Karpas-422 (cell line): ENCODE measurements around the gene MYZAP. TPM values are rescaled to one million over a fixed set of nuclear protein-coding genes. Genes with fewer than 3 reads are reported as not detected.

Experiments used
- DNase-seq: peaks from one replicate; pipeline ENCODE4 v3.0.0-alpha.2; 2015
- H2AFZ ChIP-seq: fragments of 200-600 bp; sonication (generic); 2 replicates; pipeline ENCODE4 v1.6.1; 2014; ENCODE audit warnings: antibody characterized with exemption, low read length, mixed read lengths
- H3K27ac ChIP-seq: fragments of 200-600 bp; sonication (generic); 2 replicates; pipeline ENCODE4 v1.5.1; 2014; ENCODE audit warnings: mild to moderate bottlenecking, low read length, moderate library complexity
- H3K27me3 ChIP-seq: fragments of 200-600 bp; sonication (generic); 2 replicates; pipeline ENCODE4 v1.6.1; 2014; ENCODE audit warnings: low read length, mixed read lengths
- H3K36me3 ChIP-seq: fragments of 200-600 bp; sonication (generic); 2 replicates; pipeline ENCODE4 v1.6.1; 2014; ENCODE audit warnings: low read length, mixed read lengths; ENCODE audit not compliant: insufficient read depth
- H3K4me1 ChIP-seq: fragments of 200-600 bp; sonication (generic); 2 replicates; pipeline ENCODE4 v1.6.1; 2014; ENCODE audit warnings: mild to moderate bottlenecking, low read length, mixed read lengths
- H3K4me2 ChIP-seq: fragments of 200-600 bp; sonication (generic); 2 replicates; pipeline ENCODE4 v1.6.1; 2014; ENCODE audit warnings: low read length, low read depth, mild to moderate bottlenecking; ENCODE audit not compliant: poor library complexity, severe bottlenecking
- H3K4me3 ChIP-seq: fragments of 200-600 bp; sonication (generic); 2 replicates; pipeline ENCODE4 v1.5.1; 2014; ENCODE audit warnings: mild to moderate bottlenecking, antibody characterized with exemption, low read length, mixed read lengths
- H3K79me2 ChIP-seq: fragments of 200-600 bp; sonication (generic); 2 replicates; pipeline ENCODE4 v1.6.1; 2014; ENCODE audit warnings: mild to moderate bottlenecking, low read length, mixed read lengths
- H3K9ac ChIP-seq: fragments of 200-600 bp; sonication (generic); 2 replicates; pipeline ENCODE4 v1.6.0; 2014; ENCODE audit warnings: low read length
- H3K9me2 ChIP-seq: fragments of 200-600 bp; sonication (generic), shearing (Covaris generic); replicated peaks from 2 replicates; pipeline ENCODE4 v1.6.0; 2014; ENCODE audit warnings: mild to moderate bottlenecking, low read length, moderate library complexity; ENCODE audit not compliant: insufficient read depth
- H3K9me3 ChIP-seq: fragments of 300-700, 200-600 bp; sonication (generic); 2 replicates; pipeline ENCODE4 v1.6.1; 2014; ENCODE audit warnings: low read length, mixed read lengths
- H4K20me1 ChIP-seq: fragments of 200-600 bp; sonication (generic); 2 replicates; pipeline ENCODE4 v1.6.1; 2014; ENCODE audit warnings: mild to moderate bottlenecking, antibody characterized with exemption, low read length, low read depth; ENCODE audit not compliant: insufficient read depth
- total RNA-seq: library from RNA; depleted of rRNA; stranded (reverse); fragments of >200 nt; shearing (Covaris generic); gene quantifications from 2 replicates; pipeline ENCODE4 v1.2.3, GENCODE V29; 2014; ENCODE audit warnings: low replicate concordance

MYZAP gene
- total RNA-seq, 1 experiment from 2014 or later, result not detected

GRCh38 chr15:57625703-57626448 is 34.2 kb downstream of the MYZAP start:
- Histone ChIP-seq H3K4me1 (no peaks in the 10 kb centered on the region), H3K27ac (no peak overlapping the region), H2AFZ (no peak overlapping the region), H4K20me1 (no peaks in the 10 kb centered on the region), H3K4me2 (no peak overlapping the region), H3K9me2 (no peaks in the 10 kb centered on the region), H3K36me3 (no peaks in the 10 kb centered on the region), H3K79me2 (no peaks in the 10 kb centered on the region), H3K9me3 (no peaks in the 10 kb centered on the region), H3K27me3 (no peaks in the 10 kb centered on the region), H3K4me3 (no peak overlapping the region), H3K9ac (no peak overlapping the region)
- no peak for DNase-seq

- no peaks in the 10 kb centered on the region for H3K9me3 ChIP-seq
- no peak overlapping the region for H3K9ac ChIP-seq
- no peak overlapping the region for H3K4me2 ChIP-seq
- H3K36me3 ChIP-seq, result no peaks in the 10 kb centered on the region
- DNase-seq, result no peak
- no peaks in the 10 kb centered on the region for H4K20me1 ChIP-seq
- H3K27me3 ChIP-seq, result no peaks in the 10 kb centered on the region
- no peaks in the 10 kb centered on the region for H3K9me2 ChIP-seq
- no peak overlapping the region for H2AFZ ChIP-seq
- H3K27ac ChIP-seq, result no peak overlapping the region
- no peak overlapping the region for H3K4me3 ChIP-seq
- no peaks in the 10 kb centered on the region for H3K4me1 ChIP-seq
- no peaks in the 10 kb centered on the region for H3K79me2 ChIP-seq
Measured at GRCh38 chr15:57626713-57627440, 35.2 kb downstream of the MYZAP start.

GRCh38 chr15:57631386-57632110 is 39.8 kb downstream of the MYZAP start:
- Histone ChIP-seq H3K4me2 (no peak overlapping the region), H3K36me3 (no peaks in the 10 kb centered on the region), H3K27ac (no peak overlapping the region), H3K4me3 (no peak overlapping the region), H3K4me1 (no peaks in the 10 kb centered on the region), H3K9ac (no peak overlapping the region), H4K20me1 (no peaks in the 10 kb centered on the region), H3K9me3 (no peaks in the 10 kb centered on the region), H3K9me2 (no peaks in the 10 kb centered on the region), H3K79me2 (no peaks in the 10 kb centered on the region), H2AFZ (no peak overlapping the region), H3K27me3 (no peaks in the 10 kb centered on the region)
- no peak for DNase-seq

GRCh38 chr15:57634290-57634689 is 42.6 kb downstream of the MYZAP start:
- no peak overlapping the region for H3K4me2 ChIP-seq
- no peaks in the 10 kb centered on the region for H4K20me1 ChIP-seq
- H3K4me3 ChIP-seq, result no peak overlapping the region
- H2AFZ ChIP-seq, result no peak overlapping the region
- no peaks in the 10 kb centered on the region for H3K9me2 ChIP-seq
- no peaks in the 10 kb centered on the region for H3K79me2 ChIP-seq
- no peaks in the 10 kb centered on the region for H3K27me3 ChIP-seq
- H3K27ac ChIP-seq, result no peak overlapping the region
- DNase-seq, result no peak
- no peak overlapping the region for H3K9ac ChIP-seq
- H3K9me3 ChIP-seq, result no peaks in the 10 kb centered on the region
- H3K36me3 ChIP-seq, result no peaks in the 10 kb centered on the region
- H3K4me1 ChIP-seq, result no peaks in the 10 kb centered on the region

GRCh38 chr15:57635300-57635909 is 43.7 kb downstream of the MYZAP start:
- Histone ChIP-seq H3K4me2 (no peak overlapping the region), H3K4me3 (no peak overlapping the region), H3K36me3 (no peaks in the 10 kb centered on the region), H4K20me1 (no peaks in the 10 kb centered on the region), H3K27me3 (no peaks in the 10 kb centered on the region), H3K4me1 (no peaks in the 10 kb centered on the region), H3K27ac (no peak overlapping the region), H3K79me2 (no peaks in the 10 kb centered on the region), H3K9me2 (no peaks in the 10 kb centered on the region), H3K9ac (no peak overlapping the region), H3K9me3 (no peaks in the 10 kb centered on the region), H2AFZ (no peak overlapping the region)
- DNase-seq, result no peak

- H3K27me3 ChIP-seq, result no peaks in the 10 kb centered on the region
- H3K4me3 ChIP-seq, result no peak overlapping the region
- H3K9me2 ChIP-seq, result no peaks in the 10 kb centered on the region
- H2AFZ ChIP-seq, result no peak overlapping the region
- no peaks in the 10 kb centered on the region for H3K79me2 ChIP-seq
- no peak for DNase-seq
- no peak overlapping the region for H3K4me2 ChIP-seq
- no peaks in the 10 kb centered on the region for H4K20me1 ChIP-seq
- H3K9me3 ChIP-seq, result no peaks in the 10 kb centered on the region
- H3K4me1 ChIP-seq, result no peaks in the 10 kb centered on the region
- no peak overlapping the region for H3K27ac ChIP-seq
- H3K36me3 ChIP-seq, result no peaks in the 10 kb centered on the region
- H3K9ac ChIP-seq, result no peak overlapping the region
Measured at GRCh38 chr15:57637846-57638245, 46.1 kb downstream of the MYZAP start.

- H3K79me2 ChIP-seq, result no peaks in the 10 kb centered on the region
- no peaks in the 10 kb centered on the region for H3K9me3 ChIP-seq
- no peaks in the 10 kb centered on the region for H3K9me2 ChIP-seq
- H3K4me2 ChIP-seq, result no peak overlapping the region
- no peaks in the 10 kb centered on the region for H3K4me1 ChIP-seq
- no peaks in the 10 kb centered on the region for H3K27me3 ChIP-seq
- H2AFZ ChIP-seq, result no peak overlapping the region
- no peaks in the 10 kb centered on the region for H4K20me1 ChIP-seq
- no peak overlapping the region for H3K27ac ChIP-seq
- no peaks in the 10 kb centered on the region for H3K36me3 ChIP-seq
- H3K9ac ChIP-seq, result no peak overlapping the region
- no peak for DNase-seq
- no peak overlapping the region for H3K4me3 ChIP-seq
Measured at GRCh38 chr15:57639306-57639705, 47.6 kb downstream of the MYZAP start.
